K562 (cell line): ENCODE results near the gene ANAPC2. TPM values are rescaled to one million over a fixed set of nuclear protein-coding genes. Genes with fewer than 3 reads are reported as not detected.
A peak's percentile ranks its signal among the peaks of the same experiment; 100 is the strongest.

Source experiments
- CREM ChIP-seq: IDR thresholded peaks from 2 replicates; pipeline ENCODE4 v1.6.1; 2014; ENCODE audit warnings: antibody characterized with exemption, low read depth
- HCFC1 ChIP-seq: IDR thresholded peaks from 2 replicates; pipeline ENCODE4 v1.6.1; 2012; ENCODE audit warnings: low read depth, low read length, improper control_type of control experiment
- KDM5B ChIP-seq: fragments of 200-600 bp; sonication (generic); IDR thresholded peaks from 2 replicates; pipeline ENCODE4 v1.6.1; 2012; ENCODE audit warnings: low read depth, mild to moderate bottlenecking, moderate library complexity, low read length, control low read depth, inconsistent platforms; ENCODE audit not compliant: insufficient replicate concordance
- NELFE ChIP-seq: IDR thresholded peaks from 2 replicates; pipeline ENCODE4 v1.6.1; 2011; ENCODE audit warnings: mild to moderate bottlenecking; ENCODE audit not compliant: insufficient read depth, insufficient read length
- POLR2AphosphoS2 ChIP-seq: IDR thresholded peaks from 2 replicates; pipeline ENCODE4 v1.6.1; 2012; ENCODE audit warnings: low read length, improper control_type of control experiment
- RHOXF2B ChIP-seq: fragments of 250-450 bp; sonication (Bioruptor Pico); conservative IDR thresholded peaks from 2 replicates; pipeline ENCODE4 v1.5.1; 2021
- SMARCE1 ChIP-seq: fragments of 450-650 bp; IDR thresholded peaks from 2 replicates; pipeline ENCODE4 v1.7.1; 2016; ENCODE audit warnings: mild to moderate bottlenecking
- STAG1 ChIP-seq: sonication (generic); formaldehyde crosslinking; IDR thresholded peaks from 2 replicates; pipeline ENCODE4 v1.5.0; 2020; ENCODE audit warnings: missing genetic modification reagents, borderline replicate concordance
- TCF7L2 ChIP-seq: fragments of 150-350 bp; IDR thresholded peaks from 2 replicates; pipeline ENCODE4 v1.6.1; 2016; ENCODE audit warnings: low read depth, mild to moderate bottlenecking, low read length, moderate library complexity
- YBX1 ChIP-seq: fragments of 450-650 bp; IDR thresholded peaks from 2 replicates; pipeline ENCODE4 v1.7.1; 2016; ENCODE audit warnings: mild to moderate bottlenecking
- ZBTB26 ChIP-seq: fragments of 450-650 bp; formaldehyde crosslinking; IDR thresholded peaks from 2 replicates; pipeline ENCODE4 v1.4.0; 2022; ENCODE audit warnings: missing genetic modification characterization
- ZNF586 ChIP-seq: fragments of 450-650 bp; formaldehyde crosslinking; conservative IDR thresholded peaks from 2 replicates; pipeline ENCODE4 v1.4.0; 2020; ENCODE audit warnings: mild to moderate bottlenecking, moderate library complexity
- ZNF696 ChIP-seq: fragments of 250-450 bp; sonication (Bioruptor Pico); conservative IDR thresholded peaks from 2 replicates; pipeline ENCODE4 v1.4.0; 2020; ENCODE audit warnings: mild to moderate bottlenecking, moderate library complexity
- ZNF76 ChIP-seq: fragments of 250-450 bp; sonication (Bioruptor Pico); IDR thresholded peaks from 2 replicates; pipeline ENCODE4 v1.4.0; 2020; ENCODE audit warnings: mild to moderate bottlenecking, moderate library complexity, borderline replicate concordance
- polyA plus RNA-seq, 8 experiments: library from polyadenylated mRNA; depleted of rRNA in 4 of 8; stranded (reverse) in 5 of 8; unstranded in 3 of 8; fragments of >200 nt; fragmentation: Nextera tagmentation in 2 of 8; fragmentation: Illumina TruSeq in 1 of 8; extraction: Ambion mirVana in 2 of 8; extraction: Trizol in 1 of 8; gene quantifications; 2 replicates each; pipeline versions ENCODE4 v1.2.1 to v1.2.3, GENCODE V29; 2011 to 2014; ENCODE audit warnings: inconsistent platforms in 1 of 8, missing spikeins in 1 of 8
- total RNA-seq, 7 experiments: library from RNA; depleted of rRNA in 6 of 7; stranded (reverse); fragments of >200 nt in 6 of 7; fragmentation: Illumina TruSeq in 2 of 7; extraction: Trizol in 2 of 7; gene quantifications; 2 replicates each; pipeline versions ENCODE4 v1.2.1 to v1.2.3, GENCODE V29; 2011 to 2021; ENCODE audit warnings: low replicate concordance in 1 of 7
- TF ChIP-seq, protein P1 (sequence below): fragments of 250-450 bp; sonication (Bioruptor Pico); IDR thresholded peaks from 2 replicates; pipeline ENCODE4 v1.8.0; 2021; ENCODE audit warnings: moderate library complexity, mild to moderate bottlenecking, inconsistent platforms
- TF ChIP-seq, protein P2 (sequence below): sonication (generic); formaldehyde crosslinking; IDR thresholded peaks from 2 replicates; pipeline ENCODE4 v1.9.0; 2022; ENCODE audit warnings: mild to moderate bottlenecking, missing genetic modification reagents
- TF ChIP-seq, protein P3 (sequence below), 2 experiments: fragments of 450-650 bp in 1 of 2; sonication (generic) in 1 of 2; formaldehyde crosslinking in 1 of 2; IDR thresholded peaks; 2 replicates each; pipeline versions ENCODE4 v1.7.1 to v1.9.0; 2016 to 2022; ENCODE audit warnings: inconsistent platforms in 1 of 2, mild to moderate bottlenecking in 1 of 2, missing genetic modification reagents in 1 of 2

The ANAPC2 gene
- total and polyA plus RNA-seq, 9 of the 15 experiments (the other 6 are each of a cell fraction or from before 2014, with no cell fraction given) = 0.11 to 56.5 (median 17.1) TPM; not detected in 1

DNA sequence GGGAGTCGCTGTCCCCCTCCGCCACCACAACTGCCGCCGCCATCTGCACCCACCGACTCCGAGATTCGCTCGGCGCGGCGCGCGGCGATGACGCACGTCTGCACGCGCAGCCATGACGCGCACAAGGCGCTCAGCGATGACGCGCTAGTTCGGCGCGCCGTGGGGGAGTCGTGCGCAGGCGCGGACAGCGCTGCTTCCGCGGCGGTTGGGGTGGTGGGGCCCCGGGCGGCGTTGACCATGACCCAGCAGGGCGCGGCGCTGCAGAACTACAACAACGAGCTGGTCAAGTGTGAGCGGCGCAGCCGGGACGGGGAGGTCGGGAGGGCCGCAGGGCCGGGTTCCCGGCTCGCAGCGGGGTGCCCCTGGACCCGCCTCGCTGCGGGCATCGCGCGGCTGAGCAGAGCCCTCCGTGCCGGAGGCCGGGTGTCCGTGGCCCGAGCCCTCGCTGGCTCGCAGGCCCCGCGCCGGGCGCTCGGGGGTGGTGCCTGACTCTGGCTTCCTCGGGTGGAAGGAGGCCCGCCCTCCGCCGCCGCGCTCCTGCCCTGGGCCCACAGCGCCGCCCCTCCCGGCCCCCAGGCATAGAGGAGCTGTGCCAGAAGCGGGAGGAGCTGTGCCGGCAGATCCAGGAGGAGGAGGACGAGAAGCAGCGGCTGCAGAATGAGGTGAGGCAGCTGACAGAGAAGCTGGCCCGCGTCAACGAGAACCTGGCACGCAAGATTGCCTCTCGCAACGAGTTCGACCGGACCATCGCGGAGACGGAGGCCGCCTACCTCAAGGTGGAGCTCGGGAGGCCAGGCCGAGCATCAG is at the start of gene ANAPC2, which contains the start of gene SSNA1 (continued):
- TF ChIP-seq CREM = peak; percentile 100
- no peak for TF ChIP-seq YBX1
- TF ChIP-seq, protein P1, sequence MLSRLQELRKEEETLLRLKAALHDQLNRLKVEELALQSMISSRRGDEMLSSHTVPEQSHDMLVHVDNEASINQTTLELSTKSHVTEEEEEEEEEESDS = no peak
- TF ChIP-seq, protein P2, sequence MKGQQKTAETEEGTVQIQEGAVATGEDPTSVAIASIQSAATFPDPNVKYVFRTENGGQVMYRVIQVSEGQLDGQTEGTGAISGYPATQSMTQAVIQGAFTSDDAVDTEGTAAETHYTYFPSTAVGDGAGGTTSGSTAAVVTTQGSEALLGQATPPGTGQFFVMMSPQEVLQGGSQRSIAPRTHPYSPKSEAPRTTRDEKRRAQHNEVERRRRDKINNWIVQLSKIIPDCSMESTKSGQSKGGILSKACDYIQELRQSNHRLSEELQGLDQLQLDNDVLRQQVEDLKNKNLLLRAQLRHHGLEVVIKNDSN = peak; percentile 64
- no peak for TF ChIP-seq RHOXF2B (CRISPR knock-in tag)
- peak; percentile 87 for TF ChIP-seq KDM5B
- TF ChIP-seq ZNF586 (CRISPR knock-in tag) = no peak
- TF ChIP-seq POLR2AphosphoS2 = no peak
- TF ChIP-seq ZBTB26 (CRISPR knock-in tag) = no peak
- peak; percentile 97 for TF ChIP-seq HCFC1
- no peak for TF ChIP-seq TCF7L2
- TF ChIP-seq SMARCE1 = no peak
- TF ChIP-seq, protein P3, sequence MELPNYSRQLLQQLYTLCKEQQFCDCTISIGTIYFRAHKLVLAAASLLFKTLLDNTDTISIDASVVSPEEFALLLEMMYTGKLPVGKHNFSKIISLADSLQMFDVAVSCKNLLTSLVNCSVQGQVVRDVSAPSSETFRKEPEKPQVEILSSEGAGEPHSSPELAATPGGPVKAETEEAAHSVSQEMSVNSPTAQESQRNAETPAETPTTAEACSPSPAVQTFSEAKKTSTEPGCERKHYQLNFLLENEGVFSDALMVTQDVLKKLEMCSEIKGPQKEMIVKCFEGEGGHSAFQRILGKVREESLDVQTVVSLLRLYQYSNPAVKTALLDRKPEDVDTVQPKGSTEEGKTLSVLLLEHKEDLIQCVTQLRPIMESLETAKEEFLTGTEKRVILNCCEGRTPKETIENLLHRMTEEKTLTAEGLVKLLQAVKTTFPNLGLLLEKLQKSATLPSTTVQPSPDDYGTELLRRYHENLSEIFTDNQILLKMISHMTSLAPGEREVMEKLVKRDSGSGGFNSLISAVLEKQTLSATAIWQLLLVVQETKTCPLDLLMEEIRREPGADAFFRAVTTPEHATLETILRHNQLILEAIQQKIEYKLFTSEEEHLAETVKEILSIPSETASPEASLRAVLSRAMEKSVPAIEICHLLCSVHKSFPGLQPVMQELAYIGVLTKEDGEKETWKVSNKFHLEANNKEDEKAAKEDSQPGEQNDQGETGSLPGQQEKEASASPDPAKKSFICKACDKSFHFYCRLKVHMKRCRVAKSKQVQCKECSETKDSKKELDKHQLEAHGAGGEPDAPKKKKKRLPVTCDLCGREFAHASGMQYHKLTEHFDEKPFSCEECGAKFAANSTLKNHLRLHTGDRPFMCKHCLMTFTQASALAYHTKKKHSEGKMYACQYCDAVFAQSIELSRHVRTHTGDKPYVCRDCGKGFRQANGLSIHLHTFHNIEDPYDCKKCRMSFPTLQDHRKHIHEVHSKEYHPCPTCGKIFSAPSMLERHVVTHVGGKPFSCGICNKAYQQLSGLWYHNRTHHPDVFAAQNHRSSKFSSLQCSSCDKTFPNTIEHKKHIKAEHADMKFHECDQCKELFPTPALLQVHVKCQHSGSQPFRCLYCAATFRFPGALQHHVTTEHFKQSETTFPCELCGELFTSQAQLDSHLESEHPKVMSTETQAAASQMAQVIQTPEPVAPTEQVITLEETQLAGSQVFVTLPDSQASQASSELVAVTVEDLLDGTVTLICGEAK (IDR thresholded peaks at IDR 0.05) = no peak
- TF ChIP-seq, protein P3 (CRISPR knock-in tag; IDR thresholded peaks at IDR 0.05) = no peak
- no peak for TF ChIP-seq NELFE
- TF ChIP-seq STAG1 (CRISPR knock-in tag) = no peak; the same call in 1 of the 2 replicates
- TF ChIP-seq ZNF76 (CRISPR knock-in tag) = no peak
- no peak for TF ChIP-seq ZNF696
